ENCODE measurements around the gene BRD1.

DNA sequence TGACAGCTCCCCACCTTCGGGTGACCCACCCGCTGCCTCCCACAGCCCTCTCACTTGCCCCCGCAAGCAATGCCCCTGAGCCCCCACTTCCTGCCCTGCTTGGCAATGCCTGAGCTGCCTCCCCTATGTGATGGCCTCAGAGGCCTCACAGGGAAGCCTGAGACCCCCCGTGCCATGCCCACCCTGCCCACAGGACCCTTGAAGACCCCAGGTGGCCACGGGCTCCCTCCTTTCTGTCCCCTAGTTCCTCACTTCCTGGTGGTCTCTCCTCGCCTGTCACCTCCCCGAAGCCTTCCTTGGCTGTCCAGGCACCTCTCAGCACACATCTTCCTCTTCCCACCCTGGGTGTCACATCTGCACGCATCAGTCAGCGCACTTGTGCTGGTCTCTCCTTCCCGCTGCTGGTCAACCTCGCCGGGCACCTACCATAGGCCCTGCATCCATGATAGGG is 90.5 kb downstream of the BRD1 start:
- TF ChIP-seq CTCF (IDR thresholded peaks at IDR 0.05): no peak
- TF ChIP-seq POLR2A (IDR thresholded peaks at IDR 0.05): no peak
